ENCODE measurements around the gene ABLIM1.

- TF ChIP-seq, protein P1, sequence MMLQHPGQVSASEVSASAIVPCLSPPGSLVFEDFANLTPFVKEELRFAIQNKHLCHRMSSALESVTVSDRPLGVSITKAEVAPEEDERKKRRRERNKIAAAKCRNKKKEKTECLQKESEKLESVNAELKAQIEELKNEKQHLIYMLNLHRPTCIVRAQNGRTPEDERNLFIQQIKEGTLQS (IDR thresholded peaks at IDR 0.05; ENCODE audit: borderline replicate concordance, extremely low read depth, low read depth, low read length), result no peak
- TF ChIP-seq CEBPB (IDR thresholded peaks at IDR 0.05; ENCODE audit: borderline replicate concordance in 1 of 2, low read depth in 2 of 2, low read length in 2 of 2), result no peak
Measured at GRCh38 chr10:114604357-114605130, 53.5 kb downstream of the ABLIM1 start.
